HG03432 (cell line): ENCODE data around the gene SLC35E4.
"Not testable (repeated sequence)": the region's sequence is repeated elsewhere in the genome, so short reads cannot be mapped to it uniquely, and the experiment has no call there.

Experiments used
- ATAC-seq: cut with Tn5 transposase; IDR thresholded peaks from one replicate; pipeline ENCODE4 v1.9.1; 2021; ENCODE audit warnings: mild to moderate bottlenecking, moderate library complexity; ENCODE audit not compliant: unreplicated experiment

The SLC35E4 gene

DNA sequence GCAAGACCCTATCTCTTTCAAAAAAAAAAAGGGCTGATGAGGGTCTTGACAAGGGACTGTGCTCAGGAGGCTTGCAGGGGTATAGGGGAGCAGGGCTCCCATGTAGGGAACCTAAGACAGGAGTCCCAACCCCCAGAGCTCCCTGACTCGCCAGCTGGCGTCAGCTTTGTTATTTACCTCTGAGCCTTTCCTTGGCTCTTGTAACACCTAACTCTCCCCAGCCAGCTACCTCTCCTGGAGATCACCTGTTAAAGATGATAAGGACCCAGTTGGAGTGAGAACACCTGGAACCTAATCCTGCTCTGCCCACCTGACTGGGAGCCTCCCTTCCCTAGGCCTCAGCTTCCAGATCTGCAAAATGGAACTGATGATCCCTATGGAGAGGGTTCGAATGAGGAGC, 13.2 kb downstream of the SLC35E4 start:
- no peak for ATAC-seq

DNA sequence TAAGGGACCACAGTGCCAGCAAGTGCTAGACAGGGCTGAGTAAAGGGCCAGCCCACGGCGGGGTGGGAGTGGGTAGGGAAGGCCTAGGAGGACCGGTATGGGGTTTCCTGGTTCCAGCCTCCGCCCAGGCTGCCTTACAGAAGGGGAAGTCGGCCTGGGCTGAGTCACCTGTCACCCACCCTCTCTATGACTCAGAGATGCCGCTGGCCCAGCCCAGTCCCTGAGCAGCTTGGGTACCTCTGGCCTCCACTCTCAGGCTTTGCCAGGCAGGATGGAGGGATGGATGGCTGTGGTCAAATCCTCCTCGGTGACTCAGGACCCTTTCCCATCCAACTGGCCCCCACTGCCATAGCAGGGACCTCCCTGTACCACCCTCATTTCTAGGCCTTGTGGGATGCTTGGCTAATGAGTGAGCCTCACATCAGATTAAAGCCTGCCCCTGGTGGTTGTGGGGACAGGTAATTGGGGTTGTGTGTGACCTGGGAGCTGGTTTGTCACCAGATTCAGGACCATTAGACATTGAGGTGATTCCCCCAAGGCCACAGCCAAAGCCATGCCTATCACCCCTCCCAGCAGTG, 13.9 kb downstream of the SLC35E4 start:
- ATAC-seq: peak; percentile 79

DNA sequence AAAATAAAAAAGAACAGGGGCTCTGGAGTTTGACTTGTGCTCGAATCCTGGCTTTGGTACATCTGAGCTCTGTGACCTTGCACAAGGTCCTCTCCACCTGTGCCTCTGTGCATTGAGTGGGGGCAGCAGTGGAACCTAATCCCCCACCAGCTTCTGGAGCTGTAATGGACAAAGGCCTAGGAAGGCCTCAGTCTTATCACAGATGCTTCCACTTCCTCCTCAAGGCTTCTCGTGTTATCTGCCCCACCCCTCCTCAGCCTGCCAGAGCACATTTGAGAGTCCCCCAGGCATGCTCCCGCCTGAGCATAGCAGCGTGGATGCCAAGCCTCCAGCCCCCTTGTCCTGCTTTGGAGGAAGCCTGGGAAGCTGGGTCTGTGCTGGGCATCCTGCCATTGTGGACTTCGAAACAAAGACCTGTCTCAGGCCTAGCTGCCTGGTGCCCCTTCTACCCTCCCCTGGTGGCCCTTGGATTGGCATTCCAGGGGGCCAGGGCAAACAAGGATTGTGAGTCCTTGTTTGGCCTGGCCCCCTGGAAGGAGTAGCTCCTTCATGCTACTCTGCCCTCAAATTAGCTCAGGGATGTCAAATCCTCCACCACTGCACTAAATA, 15.0 kb downstream of the SLC35E4 start:
- ATAC-seq: no peak

DNA sequence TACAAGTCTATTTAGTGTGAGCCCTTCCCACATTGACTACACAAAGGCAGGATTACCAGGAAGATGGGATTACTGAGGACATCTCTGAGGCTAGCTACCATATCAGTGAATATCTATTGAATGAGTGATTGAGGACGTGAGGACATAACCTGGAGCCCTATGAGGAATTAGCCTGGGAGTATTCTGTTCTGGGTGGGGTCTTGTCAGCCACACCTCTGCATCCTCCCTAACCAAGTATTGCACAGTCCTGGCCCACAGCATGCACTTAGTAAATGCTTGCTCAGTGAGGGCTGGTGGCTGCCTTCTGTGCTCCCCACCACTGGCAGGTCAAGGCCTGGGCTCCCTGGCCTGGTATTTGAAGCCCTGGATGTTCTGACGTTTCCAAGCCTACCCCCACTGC, 17.3 kb downstream of the SLC35E4 start:
- ATAC-seq: no peak

DNA sequence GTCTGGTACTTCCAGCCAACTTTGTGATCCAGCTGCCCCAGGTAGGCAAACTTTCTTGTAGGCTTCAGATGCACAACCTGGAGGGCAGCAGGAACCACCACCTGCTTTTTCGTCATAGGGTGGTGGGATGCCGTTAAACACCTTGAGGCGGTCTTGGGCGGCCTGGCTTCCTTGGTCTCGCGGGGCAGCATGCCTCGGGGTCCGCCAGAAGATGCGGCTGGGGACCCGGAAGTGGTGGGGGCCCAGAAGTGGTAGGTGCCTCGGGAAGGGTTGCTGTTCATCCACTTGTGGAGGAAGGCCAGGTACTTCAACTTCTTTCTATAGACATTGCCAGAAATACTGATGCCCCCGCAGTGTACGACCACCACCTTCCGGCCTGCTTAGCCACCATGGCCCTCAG, 18.8 kb downstream of the SLC35E4 start:
- no peak for ATAC-seq

DNA sequence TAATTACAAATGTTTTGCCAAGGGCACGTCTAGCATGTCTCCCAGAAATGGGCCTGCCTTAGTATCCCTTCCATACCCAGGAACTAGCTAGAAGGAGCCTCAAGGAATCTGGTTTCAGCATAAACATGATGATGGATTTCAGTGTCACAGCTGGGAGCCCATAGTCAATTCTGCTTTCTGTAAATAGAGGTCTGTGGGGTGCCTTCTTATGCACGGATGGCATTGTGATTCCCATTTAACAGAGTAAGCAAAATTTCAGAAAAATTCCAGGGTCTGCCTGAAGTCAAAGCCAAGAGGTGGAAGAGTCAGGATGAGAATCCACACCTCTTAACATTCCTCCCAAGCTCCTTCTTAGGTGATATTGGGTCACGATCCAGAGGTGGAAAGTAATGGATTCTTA, 20.0 kb downstream of the SLC35E4 start:
- no peak for ATAC-seq

DNA sequence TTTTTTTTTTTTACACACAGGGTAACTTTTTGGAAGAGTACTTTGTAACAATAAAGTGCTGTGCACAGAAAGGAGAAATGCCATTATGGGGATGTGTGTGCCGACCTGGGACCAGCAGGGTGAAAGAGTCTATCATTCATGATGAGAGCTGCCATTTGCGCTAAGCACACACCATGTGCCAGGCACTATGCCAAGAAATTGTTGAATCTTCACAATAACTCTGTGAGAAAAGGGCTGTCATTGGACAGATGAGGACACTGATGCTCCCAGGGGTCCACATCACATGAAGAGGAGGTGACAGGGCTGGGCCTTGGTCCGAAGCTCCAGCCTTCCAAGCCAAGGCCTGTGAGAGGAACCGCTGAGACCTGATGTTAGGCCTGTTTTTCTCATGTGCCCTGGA, 26.5 kb downstream of the SLC35E4 start:
- no peak for ATAC-seq

DNA sequence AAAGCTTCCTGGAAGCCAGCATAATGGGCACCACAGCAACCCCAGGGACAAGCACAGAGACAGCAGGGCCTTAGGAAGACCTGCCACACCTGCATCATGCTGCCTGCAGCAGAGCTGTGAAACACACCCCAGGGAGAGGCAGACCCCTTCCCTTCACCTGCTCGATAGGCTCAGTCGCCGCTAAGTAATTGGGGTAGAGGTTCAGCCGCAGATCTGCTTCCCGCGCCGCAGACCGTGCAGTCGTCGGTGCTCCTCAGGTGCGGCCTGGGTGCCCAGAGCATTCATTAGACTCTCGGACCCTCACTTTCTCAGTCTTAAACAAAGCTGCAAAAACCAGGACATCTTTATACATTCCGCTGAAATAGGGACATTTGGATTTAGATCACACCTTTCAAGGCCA, 29.2 kb downstream of the SLC35E4 start:
- ATAC-seq: no peak

DNA sequence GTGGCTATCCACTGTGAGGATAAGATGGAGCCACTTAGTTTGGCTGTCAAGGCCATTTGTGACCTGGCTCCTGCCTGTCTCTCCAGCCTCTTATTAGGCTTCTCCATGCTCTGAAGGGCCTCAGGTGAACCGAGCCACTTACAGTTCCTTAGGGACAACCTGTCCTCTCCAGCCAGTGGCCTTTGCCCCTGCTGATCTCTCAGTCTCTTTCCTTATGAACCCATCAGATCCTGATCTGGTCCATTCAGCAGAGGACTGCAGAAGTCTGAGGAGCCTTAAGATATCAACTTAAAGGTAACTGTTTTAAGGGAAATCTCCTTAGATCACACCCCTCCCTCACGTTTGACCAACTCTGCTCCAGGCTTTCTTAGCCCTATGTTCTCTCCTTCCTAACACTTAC, 29.7 kb downstream of the SLC35E4 start:
- ATAC-seq: no peak

DNA sequence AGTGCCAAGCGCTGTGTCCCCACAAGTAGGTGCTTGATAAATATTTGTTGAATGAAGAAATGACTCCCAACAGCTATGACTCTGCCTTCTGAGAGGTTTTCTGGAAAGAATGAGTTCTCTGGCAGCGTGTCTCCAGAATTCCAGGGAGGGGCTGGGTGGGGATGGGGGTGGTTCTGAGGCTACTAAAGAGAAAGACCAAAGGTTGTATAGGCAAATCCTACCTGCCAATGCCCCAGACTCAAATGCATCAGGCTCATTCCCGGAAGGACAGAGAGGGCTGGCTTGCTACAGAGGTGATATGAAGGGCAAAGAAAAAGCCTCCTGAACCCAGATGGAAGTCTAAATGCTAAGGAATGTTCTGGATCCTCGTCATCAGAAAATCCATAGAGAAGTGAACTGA, 30.2 kb downstream of the SLC35E4 start:
- ATAC-seq: no peak

DNA sequence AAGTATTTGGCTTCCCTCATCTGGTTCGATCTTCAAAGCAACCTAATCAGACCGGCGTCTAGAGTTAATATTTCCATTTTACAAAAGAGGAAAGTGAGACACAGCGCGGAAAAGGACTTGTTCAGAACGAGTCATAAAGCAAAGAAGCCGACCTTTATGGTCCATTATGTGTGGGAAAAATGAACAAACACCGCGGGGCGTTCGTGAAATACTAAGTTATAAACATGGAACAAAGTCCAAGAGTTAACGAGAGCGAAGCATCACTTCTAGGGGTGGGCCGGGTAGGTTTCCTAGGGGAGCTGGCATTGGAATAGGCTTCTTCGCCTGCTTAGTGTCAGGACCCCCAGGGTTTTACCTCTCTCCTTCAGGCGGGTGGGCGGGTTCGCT, 31.5 kb downstream of the SLC35E4 start:
- no peak for ATAC-seq

DNA sequence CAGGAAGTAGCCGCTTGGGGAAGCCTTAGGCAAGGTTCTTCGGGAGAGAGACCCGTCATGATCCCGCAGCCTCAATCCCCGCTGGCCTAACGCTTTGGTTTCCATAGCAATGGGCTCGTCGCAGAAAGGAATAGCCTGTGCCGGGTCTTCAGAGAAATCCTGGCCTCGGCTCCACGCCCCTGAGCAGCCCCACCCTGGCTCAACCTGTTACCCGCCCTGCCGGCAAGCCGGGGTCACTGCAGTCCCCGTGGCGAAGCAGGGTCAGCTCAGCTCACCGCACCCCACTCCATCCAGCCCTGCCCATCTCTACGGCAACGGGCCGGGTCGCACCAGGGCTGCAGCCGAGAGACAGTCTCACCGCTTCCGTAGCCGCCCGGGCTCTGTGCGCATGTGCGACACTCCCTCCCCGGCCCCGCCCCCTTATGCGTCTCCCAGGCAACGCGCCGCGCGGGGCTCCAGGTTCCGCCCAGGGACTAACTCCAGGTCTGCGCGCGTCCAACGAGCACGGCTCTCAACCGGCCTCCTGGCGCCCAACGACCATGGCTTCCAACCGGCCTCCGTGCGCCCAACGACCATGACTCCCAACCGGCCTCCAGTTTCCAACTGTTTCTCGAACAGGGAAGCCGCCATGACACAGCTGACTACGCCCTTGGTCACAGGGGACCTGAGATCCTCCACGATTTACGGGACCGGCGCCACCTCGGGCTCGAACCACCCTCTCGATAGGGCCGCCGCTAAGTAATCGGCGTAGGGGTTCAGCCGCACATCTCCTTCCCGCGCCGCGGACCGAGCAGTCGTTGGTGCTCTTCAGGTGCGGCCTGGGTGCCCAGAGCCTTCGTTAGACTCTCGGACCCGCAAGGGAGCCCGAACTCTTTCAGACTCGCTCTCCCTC, 32.2 kb downstream of the SLC35E4 start, which contains the start of gene DUSP18:
DUSP18 (minus strand) TSS at position 382 of the 892 bp plus-strand sequence. CDS start 3,872 bp downstream, outside the sequence.
- ATAC-seq: peak; percentile 85

DNA sequence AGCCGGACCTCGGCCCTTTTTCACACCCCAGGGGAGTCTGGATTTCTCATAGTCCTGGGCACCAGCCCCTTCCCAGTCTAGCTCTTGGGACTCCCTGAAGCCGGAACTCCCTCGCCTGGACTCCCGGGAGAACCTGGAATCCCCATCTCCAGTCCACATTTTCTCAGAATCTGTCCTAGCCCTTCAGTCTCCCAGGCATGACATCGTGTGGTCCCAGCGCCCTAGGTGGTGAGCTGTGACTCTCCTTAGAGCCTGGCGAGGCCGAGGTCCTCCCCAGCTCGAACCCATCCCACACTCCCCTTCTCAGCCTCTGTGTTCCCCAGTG, 32.8 kb downstream of the SLC35E4 start:
- ATAC-seq: no peak

DNA sequence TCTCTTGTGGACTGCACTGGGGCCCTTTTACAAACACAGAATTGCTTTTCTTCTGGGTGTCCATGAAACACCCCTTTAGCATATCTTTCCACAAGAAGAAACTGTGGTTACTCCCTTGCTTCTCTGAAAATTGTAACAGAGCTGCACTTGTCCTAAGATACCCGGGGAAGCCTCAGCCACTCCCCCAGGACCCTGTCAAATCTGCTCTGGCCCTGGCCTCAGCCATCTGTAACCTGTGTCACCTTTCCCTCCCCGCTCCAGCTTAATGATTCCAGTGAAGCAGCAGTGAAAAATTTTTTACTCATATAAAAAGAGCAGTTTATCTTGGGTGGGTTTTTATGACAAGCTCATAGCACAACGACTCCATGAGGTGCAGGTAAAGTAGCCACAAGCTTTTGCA, 35.5 kb downstream of the SLC35E4 start:
- no peak for ATAC-seq

DNA sequence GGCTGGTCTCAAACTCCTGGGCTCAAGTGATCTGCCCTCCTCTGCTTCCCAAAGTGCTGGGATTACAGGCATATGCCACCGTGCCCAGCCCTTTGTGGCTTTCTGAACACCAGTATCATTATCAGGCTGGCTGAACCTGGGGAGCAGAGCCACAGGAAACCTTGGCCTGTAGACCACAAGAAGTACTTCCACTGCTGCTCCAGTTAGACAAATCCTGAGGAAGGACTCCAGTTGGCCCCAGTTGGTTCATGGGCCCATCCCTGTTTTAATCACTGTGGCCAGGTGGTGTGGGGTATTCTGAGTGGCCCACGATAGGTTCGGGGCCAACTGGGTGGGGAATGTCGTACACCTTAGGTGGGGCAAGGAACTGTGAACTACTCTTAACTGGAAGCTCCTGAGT, 37.6 kb downstream of the SLC35E4 start:
- no peak for ATAC-seq

DNA sequence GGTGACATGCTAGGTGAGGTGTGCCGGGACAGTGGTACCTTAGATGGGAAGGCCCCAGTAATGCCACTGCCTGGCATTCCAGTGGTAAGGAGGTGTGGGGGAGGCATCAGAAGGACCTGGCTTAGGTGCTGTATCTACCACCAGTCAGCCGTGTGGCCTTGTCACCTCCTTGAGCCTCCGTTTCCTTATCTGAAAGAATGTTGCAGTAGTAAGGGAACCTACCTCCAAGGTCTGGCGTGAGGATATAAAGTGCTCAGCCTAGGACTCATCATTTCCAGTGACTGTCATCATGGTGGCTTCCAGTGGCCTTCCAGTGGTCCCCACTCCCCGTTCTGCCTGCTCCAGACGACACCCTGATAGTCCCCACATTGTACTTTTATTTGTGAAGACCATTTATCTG, 38.9 kb downstream of the SLC35E4 start:
- ATAC-seq: no peak

DNA sequence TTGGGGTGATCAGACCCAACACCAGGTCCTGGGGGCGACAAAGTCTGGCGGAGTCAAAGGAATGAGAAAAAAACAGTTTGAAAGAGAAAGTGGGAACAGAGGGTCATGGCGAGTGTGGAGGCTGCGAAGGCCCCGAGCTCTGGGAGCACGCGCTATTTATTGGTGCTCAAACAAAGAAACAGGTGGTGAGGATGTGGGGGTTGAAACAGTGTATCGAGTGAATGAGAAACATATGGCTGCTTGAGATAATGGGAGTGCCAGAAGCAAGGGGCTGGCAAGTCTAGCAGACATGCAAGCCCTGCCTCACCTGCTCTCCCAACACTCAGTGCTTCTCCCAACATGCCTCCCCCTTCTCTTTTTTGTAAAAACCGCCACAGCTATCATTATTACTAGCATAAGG, 39.9 kb downstream of the SLC35E4 start:
- ATAC-seq: no peak

DNA sequence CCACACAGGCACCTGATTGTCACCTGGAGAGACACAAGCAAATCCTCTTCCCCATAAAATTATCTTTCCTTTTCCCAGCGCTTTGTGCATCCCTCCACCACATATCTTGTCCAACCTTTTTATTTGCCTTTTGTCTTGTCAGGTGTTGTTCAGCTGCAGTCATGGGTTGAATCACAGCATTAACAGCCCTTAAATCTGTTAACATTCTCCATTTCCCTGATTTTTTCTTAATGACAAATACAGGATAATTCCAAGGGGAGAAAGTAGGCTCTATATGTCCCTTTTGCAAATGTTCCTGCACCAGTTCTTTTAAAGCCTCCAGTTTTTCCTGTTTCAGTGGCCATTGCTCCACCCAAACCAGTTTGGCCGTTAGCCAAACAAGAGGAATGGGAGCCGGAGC, 41.0 kb downstream of the SLC35E4 start:
- not testable (repeated sequence) for ATAC-seq

DNA sequence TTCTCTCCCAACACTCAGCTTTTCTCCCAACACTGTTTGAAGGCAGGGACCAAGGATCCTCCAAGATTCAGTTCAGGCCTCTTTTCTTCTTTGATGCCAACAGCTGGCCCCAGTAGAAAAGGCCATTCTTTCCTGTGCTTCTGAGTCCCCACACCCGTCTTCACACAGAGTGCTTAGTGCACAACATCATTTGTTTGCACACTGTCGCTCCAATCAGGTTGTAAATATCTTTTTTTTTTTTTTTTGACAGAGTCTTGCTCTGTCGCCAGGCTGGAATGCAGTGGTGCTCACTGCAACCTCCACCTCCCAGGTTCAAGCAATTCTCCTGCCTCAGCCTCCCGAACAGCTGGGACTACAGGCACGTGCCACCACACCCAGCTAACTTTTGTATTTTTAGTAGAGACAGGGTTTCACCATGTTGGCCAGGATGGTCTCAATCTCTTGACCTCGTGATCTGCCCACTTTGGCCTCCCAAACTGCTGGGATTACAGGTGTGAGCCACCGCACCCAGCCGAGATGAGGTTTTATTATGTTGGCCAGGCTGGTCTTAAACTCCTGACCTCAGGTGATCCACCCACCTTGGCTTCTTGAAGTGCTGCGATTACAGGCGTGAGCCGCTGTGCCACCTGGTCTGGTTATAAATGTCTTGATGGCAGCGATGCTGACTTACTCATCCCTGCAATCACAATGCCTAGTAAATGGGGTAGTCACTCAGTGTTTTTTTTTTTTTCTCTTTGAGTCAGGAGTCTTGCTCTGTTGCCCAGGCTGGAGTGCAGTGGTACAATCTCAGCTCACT, 44.5 kb downstream of the SLC35E4 start:
- not testable (repeated sequence) for ATAC-seq

DNA sequence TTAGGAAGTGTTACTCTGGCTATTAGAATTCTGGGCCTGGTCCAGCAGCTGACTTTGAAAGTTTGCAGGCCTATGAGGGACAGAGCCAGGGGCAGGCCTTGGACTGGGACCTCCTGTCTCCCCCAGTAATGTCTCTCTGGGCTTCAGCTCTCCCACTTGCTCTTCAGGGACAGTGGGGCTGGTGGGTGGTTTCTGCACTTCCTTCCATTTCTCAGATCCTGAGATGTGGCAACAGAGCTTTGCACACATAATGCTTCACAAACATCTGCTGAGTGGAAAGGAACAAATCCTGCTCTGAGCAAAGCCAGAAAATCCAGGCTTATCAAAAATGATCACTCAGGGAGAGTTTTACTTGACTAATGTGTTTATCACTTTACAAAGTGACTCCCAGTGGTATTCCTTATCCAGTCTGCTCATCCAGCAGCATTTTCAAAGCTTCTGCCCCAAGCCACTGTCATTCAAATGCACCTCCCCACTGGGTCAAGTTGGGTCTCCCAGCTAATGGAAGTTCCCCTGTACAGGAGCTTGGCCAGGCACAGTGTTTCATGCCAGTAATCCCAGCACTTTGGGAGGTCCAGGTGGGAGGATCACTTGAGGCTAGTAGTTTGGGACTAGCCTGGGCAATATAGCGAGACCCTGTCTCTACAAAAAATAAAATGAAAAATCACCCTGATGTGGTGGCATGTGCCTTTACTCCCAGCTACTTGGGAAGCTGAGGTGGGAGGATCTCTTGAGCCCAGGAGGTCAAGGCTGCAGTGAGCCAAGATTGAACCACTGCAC, 45.6 kb downstream of the SLC35E4 start:
- no peak for ATAC-seq

DNA sequence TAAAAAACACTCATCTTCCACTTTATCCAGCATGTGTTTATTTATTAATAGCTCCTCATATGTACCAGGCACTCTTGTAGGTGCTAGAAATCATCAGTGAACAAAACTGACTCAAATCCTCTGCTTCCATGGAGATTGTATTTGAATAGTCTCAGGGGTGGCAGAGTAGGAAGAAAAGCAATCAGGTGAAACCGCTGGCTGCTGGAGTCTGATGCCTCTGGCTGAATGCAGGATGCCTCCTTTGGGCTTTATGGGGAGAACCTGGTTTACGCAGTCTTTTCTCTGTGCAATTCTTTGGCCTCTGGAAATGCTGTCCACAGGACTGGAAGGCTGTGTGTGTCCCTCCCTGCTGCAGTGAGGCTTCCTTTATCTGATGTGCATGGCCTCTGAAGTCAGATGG, 46.2 kb downstream of the SLC35E4 start:
- no peak for ATAC-seq
